K562 (cell line): Measurements from ENCODE around the gene GABPB1. TPM values are rescaled to one million over a fixed set of nuclear protein-coding genes. Genes with fewer than 3 reads are reported as not detected.

ENCODE experiments used
- ATAC-seq: fragments of 200-7000 bp; cut with Tn5 transposase; 3 replicates; pipeline ENCODE4 v1.9.1; 2020; ENCODE audit warnings: moderate library complexity
- BruUV-seq: library from RNA; stranded (reverse); fragments of 400-500 nt; replicated peaks from 2 replicates; lab custom pipeline; 2021; lab: Mats Ljungman, UMichigan
- CTCF ChIA-PET: fragments of 300-600 bp; formaldehyde crosslinking; extraction: SDS; loops from one replicate; lab custom pipeline; 2021; ENCODE audit warnings: low intra/inter-chr PET ratio; lab: Yijun Ruan, JAX
- POLR2A ChIA-PET: fragments of 300-600, 350-650 bp; sonication (Branson Sonifier 250); formaldehyde crosslinking; extraction: SDS; loops from one replicate; lab custom pipeline; 2021; ENCODE audit warnings: antibody characterized with exemption, inconsistent platforms; lab: Yijun Ruan, JAX
- DNase-seq, 4 experiments: peaks; one replicate each; pipeline versions ENCODE4 v3.0.0 to v3.0.0-alpha.2; 2011 to 2018; ENCODE audit warnings: low spot score in 3 of 4, mixed read lengths in 3 of 4; ENCODE audit errors: extremely low read depth in 1 of 4
- FAIRE-seq: peaks from 2 replicates; lab custom pipeline; 2011; peaks lifted over from hg19 to GRCh38; lab: Jason Lieb, UNC
- H2AFZ ChIP-seq: 2 replicates; pipeline ENCODE4 v1.6.0; 2011; ENCODE audit warnings: low read depth, low read length, control low read depth, inconsistent platforms
- H3K27ac ChIP-seq: fragments of 200-600 bp; 3 replicates; pipeline ENCODE4 v1.8.0; 2011; ENCODE audit warnings: low read depth, mild to moderate bottlenecking, control low read depth, inconsistent platforms, low read length, moderate library complexity, mixed read lengths; ENCODE audit errors: extremely low read depth
- H3K27me3 ChIP-seq, 2 experiments: fragments of 300-600 bp in 1 of 2; 2 replicates in 1 of 2; 3 replicates in 1 of 2; pipeline versions ENCODE4 v1.6.0 to v1.8.0; 2011; ENCODE audit warnings: inconsistent platforms in 2 of 2, low read length in 2 of 2, mild to moderate bottlenecking in 1 of 2, mixed read lengths in 1 of 2, moderate library complexity in 1 of 2; ENCODE audit not compliant: control insufficient read depth in 2 of 2, insufficient read depth in 2 of 2
- H3K36me3 ChIP-seq: fragments of 300-600 bp; 3 replicates; pipeline ENCODE4 v1.8.0; 2011; ENCODE audit warnings: mild to moderate bottlenecking, low read length, inconsistent platforms; ENCODE audit not compliant: control insufficient read depth, insufficient read depth
- H3K4me1 ChIP-seq, 2 experiments: fragments of 200-600 bp in 1 of 2; replicated peaks in 1 of 2; 2 replicates in 1 of 2; 3 replicates in 1 of 2; pipeline versions ENCODE4 v1.5.1 to v1.8.0; 2011; ENCODE audit warnings: inconsistent platforms in 2 of 2, low read length in 2 of 2, mild to moderate bottlenecking in 1 of 2, mixed read lengths in 1 of 2, moderate library complexity in 1 of 2; ENCODE audit not compliant: control insufficient read depth in 2 of 2, insufficient read depth in 2 of 2
- H3K4me2 ChIP-seq: 2 replicates; pipeline ENCODE4 v1.6.1; 2011; ENCODE audit warnings: low read length, control low read depth, inconsistent platforms, mixed read lengths; ENCODE audit not compliant: insufficient read depth
- H3K4me3 ChIP-seq: fragments of 200-600 bp; sonication (generic), shearing (Covaris generic); 2 replicates; pipeline ENCODE4 v1.5.1; 2016; ENCODE audit warnings: control low read depth, inconsistent platforms
- H3K79me2 ChIP-seq: fragments of 200-600 bp; 3 replicates; pipeline ENCODE4 v1.8.0; 2011; ENCODE audit warnings: low read length, inconsistent platforms; ENCODE audit not compliant: control insufficient read depth, insufficient read depth
- H3K9ac ChIP-seq, 2 experiments: 2 replicates each; pipeline versions ENCODE4 v1.6.0 to v1.6.1; 2011; ENCODE audit warnings: low read depth in 2 of 2, low read length in 2 of 2, control low read depth in 1 of 2, inconsistent platforms in 1 of 2, mild to moderate bottlenecking in 1 of 2, mixed read lengths in 1 of 2; ENCODE audit not compliant: insufficient read depth in 1 of 2
- H3K9me1 ChIP-seq: one replicate; pipeline ENCODE4 v1.6.0; 2011; ENCODE audit warnings: inconsistent platforms, mild to moderate bottlenecking, low read length, moderate library complexity; ENCODE audit not compliant: control insufficient read depth, insufficient read depth
- H3K9me3 ChIP-seq: replicated peaks from 2 replicates; pipeline ENCODE4 v1.5.1; 2011; ENCODE audit warnings: low read depth, low read length, inconsistent platforms; ENCODE audit not compliant: control insufficient read depth, insufficient read depth
- H4K20me1 ChIP-seq: replicated peaks from 2 replicates; pipeline ENCODE4 v1.6.1; 2011; ENCODE audit warnings: low read length, inconsistent platforms, mixed read lengths; ENCODE audit not compliant: control insufficient read depth, insufficient read depth
- ATF7 ChIP-seq: fragments of 450-650 bp; IDR thresholded peaks from 2 replicates; pipeline ENCODE4 v1.7.1; 2014; ENCODE audit warnings: mild to moderate bottlenecking, moderate library complexity
- IFI16 ChIP-seq: fragments of 250-450 bp; sonication (Bioruptor Pico); IDR thresholded peaks from 2 replicates; pipeline ENCODE4 v2.1.2; 2022; ENCODE audit warnings: mild to moderate bottlenecking, inconsistent platforms
- MTF1 ChIP-seq: fragments of 250-450 bp; sonication (Bioruptor Pico); IDR thresholded peaks from 2 replicates; pipeline ENCODE4 v1.9.0; 2021; ENCODE audit warnings: moderate library complexity, mild to moderate bottlenecking, inconsistent platforms, borderline replicate concordance
- SNIP1 ChIP-seq: fragments of 450-650 bp; IDR thresholded peaks from 2 replicates; pipeline ENCODE4 v1.7.1; 2017; ENCODE audit warnings: low read depth, mild to moderate bottlenecking
- SPI1 ChIP-seq: IDR thresholded peaks from 2 replicates; pipeline ENCODE4 v1.6.1; 2011; ENCODE audit warnings: low read depth, low read length, control low read depth, borderline replicate concordance
- ZNF133 ChIP-seq: fragments of 250-450 bp; sonication (Bioruptor Pico); IDR thresholded peaks from 2 replicates; pipeline ENCODE4 v1.4.0; 2020; ENCODE audit warnings: mild to moderate bottlenecking
- ZNF347 ChIP-seq: fragments of 450-650 bp; formaldehyde crosslinking; IDR thresholded peaks from 2 replicates; pipeline ENCODE4 v1.4.0; 2020; ENCODE audit warnings: low read depth, mild to moderate bottlenecking, moderate library complexity
- WGBS: fragments of 100-300 bp; shearing (Covaris generic); methylation state at CpG from one replicate; pipeline ENCODE4 v1.1.6; 2016; ENCODE audit warnings: low coverage, mixed read lengths; ENCODE audit not compliant: insufficient coverage; ENCODE audit errors: missing lambda C conversion rate; 5-methylcytosine and 5-hydroxymethylcytosine counted together
- in situ Hi-C: fragments of 300-500 bp; cut with MboI; formaldehyde crosslinking; loops from 4 replicates; pipeline ENCODE4 v1.15.0; 2018; ENCODE audit warnings: inconsistent platforms, mixed read lengths
- intact Hi-C: fragments of 100-400 bp; cut with micrococcal nuclease; formaldehyde crosslinking; loops from 2 replicates; pipeline ENCODE4 v1.14.2; 2022
- polyA plus RNA-seq, 8 experiments: library from polyadenylated mRNA; depleted of rRNA in 4 of 8; stranded (reverse) in 5 of 8; unstranded in 3 of 8; fragments of >200 nt; fragmentation: Nextera tagmentation in 2 of 8; fragmentation: Illumina TruSeq in 1 of 8; extraction: Ambion mirVana in 2 of 8; extraction: Trizol in 1 of 8; gene quantifications; 2 replicates each; pipeline versions ENCODE4 v1.2.1 to v1.2.3, GENCODE V29; 2011 to 2014; ENCODE audit warnings: inconsistent platforms in 1 of 8, missing spikeins in 1 of 8
- total RNA-seq, 7 experiments: library from RNA; depleted of rRNA in 6 of 7; stranded (reverse); fragments of >200 nt in 6 of 7; fragmentation: Illumina TruSeq in 2 of 7; extraction: Trizol in 2 of 7; gene quantifications; 2 replicates each; pipeline versions ENCODE4 v1.2.1 to v1.2.3, GENCODE V29; 2011 to 2021; ENCODE audit warnings: low replicate concordance in 1 of 7
- TF ChIP-seq, protein P1 (sequence below): fragments of 450-650 bp; IDR thresholded peaks from 2 replicates; pipeline ENCODE4 v1.6.1; 2016; ENCODE audit warnings: mild to moderate bottlenecking, moderate library complexity
- TF ChIP-seq, protein P2 (sequence below): sonication (generic); formaldehyde crosslinking; IDR thresholded peaks from 2 replicates; pipeline ENCODE4 v1.8.0; 2022; ENCODE audit warnings: mild to moderate bottlenecking, missing genetic modification reagents

The GABPB1 gene
- total and polyA plus RNA-seq, 9 of the 15 experiments (the other 6 are each of a cell fraction or from before 2014, with no cell fraction given): 11.8 to 42.3 (median 33.2) TPM

DNA sequence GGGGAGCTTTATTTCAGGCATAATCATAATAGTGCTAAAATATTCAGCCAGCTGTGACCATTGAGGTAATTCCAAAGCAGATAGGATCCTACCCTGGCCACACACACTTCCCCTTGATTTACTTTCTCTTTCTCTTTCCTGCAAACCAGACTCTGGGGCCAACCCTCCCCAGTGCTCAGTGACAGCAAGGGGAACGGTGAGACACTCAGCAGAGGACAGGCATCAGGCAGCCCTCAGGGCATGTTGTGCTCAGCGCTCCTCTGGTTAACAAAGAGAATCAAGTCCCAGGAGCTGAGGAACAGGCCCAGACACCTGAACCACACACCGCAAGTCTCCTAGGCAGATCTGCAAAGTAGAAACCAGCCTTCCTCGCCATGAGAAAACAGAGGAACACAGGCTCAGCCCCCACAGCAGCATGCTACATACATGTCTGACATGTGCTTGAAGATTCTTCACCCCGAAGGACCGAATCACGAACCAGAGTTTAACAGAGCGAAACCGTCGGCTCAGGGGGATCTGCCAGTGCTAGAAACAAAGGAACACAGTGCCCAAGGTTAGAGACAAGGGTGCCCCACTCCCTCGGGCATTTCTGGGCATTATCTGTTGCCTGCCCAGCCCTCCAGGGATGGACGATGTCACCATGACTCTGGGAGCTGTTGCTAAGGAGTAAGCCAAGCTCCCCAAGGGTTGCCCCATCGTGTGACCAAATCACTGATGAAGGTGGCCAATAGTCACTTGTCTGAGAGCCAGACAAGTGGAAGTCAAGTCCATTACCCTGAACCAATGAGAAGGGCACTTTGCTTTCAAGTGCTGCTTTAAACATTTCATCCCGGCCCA lies 107.0 kb downstream of the GABPB1 start:
- Histone ChIP-seq H3K4me2 (peak overlapping the region; percentile 17; the same call in 1 of the 2 replicates), H3K27ac (no peak overlapping the region), H3K9me3 (no peaks in the 10 kb centered on the region), H3K4me1 (peaks cover 14 to 22% of the 10 kb centered on the region in 2 experiments), H4K20me1 (no peaks in the 10 kb centered on the region), H3K4me3 (no peak overlapping the region), H3K9me1 (no peaks in the 10 kb centered on the region), H3K79me2 (no peaks in the 10 kb centered on the region), H3K27me3 (no peaks in the 10 kb centered on the region), H3K36me3 (no peaks in the 10 kb centered on the region), H2AFZ (peak overlapping the region; percentile 80), H3K9ac (peak overlapping the region in 1 of 2 experiments; percentile 65; a peak in 1 of 4 replicates)
- WGBS: 75% methylated on average over 14 of the region's 14 CpGs
- intact Hi-C loops (no loop called here), in situ Hi-C loops (no loop called here)
- ChIA-PET CTCF (no interaction called here), POLR2A (interaction anchor here (0.8 to 4.7 kb wide), 3 partner anchors 12 to 163 kb away, joined by 3 to 28 read pairs (median 3); no protein-coding TSS in a partner anchor)
- peak in 1 of 4 experiments; percentile 23 for DNase-seq
- BruUV-seq: no TSS peak
- peak; percentile 75 for ATAC-seq
- peak; percentile 54 for FAIRE-seq
- TF ChIP-seq ZNF133 (CRISPR knock-in tag): no peak
- no peak for TF ChIP-seq MTF1 (CRISPR knock-in tag)
- TF ChIP-seq SPI1: 0 out of 2 replicates have a peak, but pooled peaks have one; percentile 9
- no peak for TF ChIP-seq IFI16 (CRISPR knock-in tag)
- TF ChIP-seq, protein P1, sequence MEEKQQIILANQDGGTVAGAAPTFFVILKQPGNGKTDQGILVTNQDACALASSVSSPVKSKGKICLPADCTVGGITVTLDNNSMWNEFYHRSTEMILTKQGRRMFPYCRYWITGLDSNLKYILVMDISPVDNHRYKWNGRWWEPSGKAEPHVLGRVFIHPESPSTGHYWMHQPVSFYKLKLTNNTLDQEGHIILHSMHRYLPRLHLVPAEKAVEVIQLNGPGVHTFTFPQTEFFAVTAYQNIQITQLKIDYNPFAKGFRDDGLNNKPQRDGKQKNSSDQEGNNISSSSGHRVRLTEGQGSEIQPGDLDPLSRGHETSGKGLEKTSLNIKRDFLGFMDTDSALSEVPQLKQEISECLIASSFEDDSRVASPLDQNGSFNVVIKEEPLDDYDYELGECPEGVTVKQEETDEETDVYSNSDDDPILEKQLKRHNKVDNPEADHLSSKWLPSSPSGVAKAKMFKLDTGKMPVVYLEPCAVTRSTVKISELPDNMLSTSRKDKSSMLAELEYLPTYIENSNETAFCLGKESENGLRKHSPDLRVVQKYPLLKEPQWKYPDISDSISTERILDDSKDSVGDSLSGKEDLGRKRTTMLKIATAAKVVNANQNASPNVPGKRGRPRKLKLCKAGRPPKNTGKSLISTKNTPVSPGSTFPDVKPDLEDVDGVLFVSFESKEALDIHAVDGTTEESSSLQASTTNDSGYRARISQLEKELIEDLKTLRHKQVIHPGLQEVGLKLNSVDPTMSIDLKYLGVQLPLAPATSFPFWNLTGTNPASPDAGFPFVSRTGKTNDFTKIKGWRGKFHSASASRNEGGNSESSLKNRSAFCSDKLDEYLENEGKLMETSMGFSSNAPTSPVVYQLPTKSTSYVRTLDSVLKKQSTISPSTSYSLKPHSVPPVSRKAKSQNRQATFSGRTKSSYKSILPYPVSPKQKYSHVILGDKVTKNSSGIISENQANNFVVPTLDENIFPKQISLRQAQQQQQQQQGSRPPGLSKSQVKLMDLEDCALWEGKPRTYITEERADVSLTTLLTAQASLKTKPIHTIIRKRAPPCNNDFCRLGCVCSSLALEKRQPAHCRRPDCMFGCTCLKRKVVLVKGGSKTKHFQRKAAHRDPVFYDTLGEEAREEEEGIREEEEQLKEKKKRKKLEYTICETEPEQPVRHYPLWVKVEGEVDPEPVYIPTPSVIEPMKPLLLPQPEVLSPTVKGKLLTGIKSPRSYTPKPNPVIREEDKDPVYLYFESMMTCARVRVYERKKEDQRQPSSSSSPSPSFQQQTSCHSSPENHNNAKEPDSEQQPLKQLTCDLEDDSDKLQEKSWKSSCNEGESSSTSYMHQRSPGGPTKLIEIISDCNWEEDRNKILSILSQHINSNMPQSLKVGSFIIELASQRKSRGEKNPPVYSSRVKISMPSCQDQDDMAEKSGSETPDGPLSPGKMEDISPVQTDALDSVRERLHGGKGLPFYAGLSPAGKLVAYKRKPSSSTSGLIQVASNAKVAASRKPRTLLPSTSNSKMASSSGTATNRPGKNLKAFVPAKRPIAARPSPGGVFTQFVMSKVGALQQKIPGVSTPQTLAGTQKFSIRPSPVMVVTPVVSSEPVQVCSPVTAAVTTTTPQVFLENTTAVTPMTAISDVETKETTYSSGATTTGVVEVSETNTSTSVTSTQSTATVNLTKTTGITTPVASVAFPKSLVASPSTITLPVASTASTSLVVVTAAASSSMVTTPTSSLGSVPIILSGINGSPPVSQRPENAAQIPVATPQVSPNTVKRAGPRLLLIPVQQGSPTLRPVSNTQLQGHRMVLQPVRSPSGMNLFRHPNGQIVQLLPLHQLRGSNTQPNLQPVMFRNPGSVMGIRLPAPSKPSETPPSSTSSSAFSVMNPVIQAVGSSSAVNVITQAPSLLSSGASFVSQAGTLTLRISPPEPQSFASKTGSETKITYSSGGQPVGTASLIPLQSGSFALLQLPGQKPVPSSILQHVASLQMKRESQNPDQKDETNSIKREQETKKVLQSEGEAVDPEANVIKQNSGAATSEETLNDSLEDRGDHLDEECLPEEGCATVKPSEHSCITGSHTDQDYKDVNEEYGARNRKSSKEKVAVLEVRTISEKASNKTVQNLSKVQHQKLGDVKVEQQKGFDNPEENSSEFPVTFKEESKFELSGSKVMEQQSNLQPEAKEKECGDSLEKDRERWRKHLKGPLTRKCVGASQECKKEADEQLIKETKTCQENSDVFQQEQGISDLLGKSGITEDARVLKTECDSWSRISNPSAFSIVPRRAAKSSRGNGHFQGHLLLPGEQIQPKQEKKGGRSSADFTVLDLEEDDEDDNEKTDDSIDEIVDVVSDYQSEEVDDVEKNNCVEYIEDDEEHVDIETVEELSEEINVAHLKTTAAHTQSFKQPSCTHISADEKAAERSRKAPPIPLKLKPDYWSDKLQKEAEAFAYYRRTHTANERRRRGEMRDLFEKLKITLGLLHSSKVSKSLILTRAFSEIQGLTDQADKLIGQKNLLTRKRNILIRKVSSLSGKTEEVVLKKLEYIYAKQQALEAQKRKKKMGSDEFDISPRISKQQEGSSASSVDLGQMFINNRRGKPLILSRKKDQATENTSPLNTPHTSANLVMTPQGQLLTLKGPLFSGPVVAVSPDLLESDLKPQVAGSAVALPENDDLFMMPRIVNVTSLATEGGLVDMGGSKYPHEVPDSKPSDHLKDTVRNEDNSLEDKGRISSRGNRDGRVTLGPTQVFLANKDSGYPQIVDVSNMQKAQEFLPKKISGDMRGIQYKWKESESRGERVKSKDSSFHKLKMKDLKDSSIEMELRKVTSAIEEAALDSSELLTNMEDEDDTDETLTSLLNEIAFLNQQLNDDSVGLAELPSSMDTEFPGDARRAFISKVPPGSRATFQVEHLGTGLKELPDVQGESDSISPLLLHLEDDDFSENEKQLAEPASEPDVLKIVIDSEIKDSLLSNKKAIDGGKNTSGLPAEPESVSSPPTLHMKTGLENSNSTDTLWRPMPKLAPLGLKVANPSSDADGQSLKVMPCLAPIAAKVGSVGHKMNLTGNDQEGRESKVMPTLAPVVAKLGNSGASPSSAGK: peak; percentile 76; the same call in 1 of the 2 replicates
- 0 out of 2 replicates have a peak, but pooled peaks have one; percentile 8 for TF ChIP-seq ATF7
- TF ChIP-seq ZNF347 (CRISPR knock-in tag): no peak
- TF ChIP-seq SNIP1: no peak
- TF ChIP-seq, protein P2, sequence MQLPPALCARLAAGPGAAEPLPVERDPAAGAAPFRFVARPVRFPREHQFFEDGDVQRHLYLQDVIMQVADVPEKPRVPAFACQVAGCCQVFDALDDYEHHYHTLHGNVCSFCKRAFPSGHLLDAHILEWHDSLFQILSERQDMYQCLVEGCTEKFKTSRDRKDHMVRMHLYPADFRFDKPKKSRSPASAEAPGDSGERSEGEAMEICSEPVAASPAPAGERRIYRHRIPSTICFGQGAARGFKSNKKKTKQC (CRISPR knock-in tag): no peak
